ENCODE measurements around the gene CACNG4. TPM values are rescaled to one million over a fixed set of nuclear protein-coding genes. Genes with fewer than 3 reads are reported as not detected.

CACNG4 gene
- total and polyA plus RNA-seq, 2 of the 4 experiments (the other 2 are of a cell fraction) = under 0.01 to 0.53 TPM

- no peak for TF ChIP-seq USF2 (IDR thresholded peaks at IDR 0.05; ENCODE audit: low read depth, low read length)
- TF ChIP-seq CTCF (conservative IDR thresholded peaks at IDR 0.05; ENCODE audit: low read depth, low read length) = no peak
- TF ChIP-seq CEBPB (IDR thresholded peaks at IDR 0.05; ENCODE audit: low read depth, low read length) = no peak
- TF ChIP-seq MAZ (IDR thresholded peaks at IDR 0.05; ENCODE audit: borderline replicate concordance, low read depth, low read length) = no peak
- no peak for TF ChIP-seq RCOR1 (IDR thresholded peaks at IDR 0.05; ENCODE audit: insufficient replicate concordance, low read length)
- no peak for TF ChIP-seq FOS (IDR thresholded peaks at IDR 0.05; ENCODE audit: low read depth, low read length)
- no peak for TF ChIP-seq MAFK (IDR thresholded peaks at IDR 0.05; ENCODE audit: low read depth, low read length)
- TF ChIP-seq CHD1 (IDR thresholded peaks at IDR 0.05; ENCODE audit: low read depth, low read length) = no peak
- TF ChIP-seq RAD21 (IDR thresholded peaks at IDR 0.05; ENCODE audit: low read length) = no peak
- Histone ChIP-seq H2AK5ac (ENCODE audit: low read depth, low read length) (no peak overlapping the region), H3K14ac (replicated peaks; ENCODE audit: low read depth, low read length) (no peak overlapping the region), H2BK120ac (ENCODE audit: low read depth, low read length) (no peak overlapping the region), H3K9me3 (ENCODE audit: control insufficient read depth, insufficient read depth, low read length) (no peaks in the 10 kb centered on the region), H3K9ac (ENCODE audit: low read depth, low read length) (no peak overlapping the region), H3K27me3 (ENCODE audit: control insufficient read depth, insufficient read depth, low read length) (no peaks in the 10 kb centered on the region), H3K4me2 (ENCODE audit: low read depth, low read length) (no peak overlapping the region), H2BK15ac (ENCODE audit: low read depth, low read length) (no peak overlapping the region), H2AFZ (replicated peaks; ENCODE audit: low read length, poor library complexity) (no peak overlapping the region), H4K5ac (ENCODE audit: low read depth, low read length) (no peak overlapping the region), H4K91ac (ENCODE audit: insufficient read depth, low read depth, low read length) (no peak overlapping the region), H2AK9ac (replicated peaks; ENCODE audit: low read depth, low read length, poor library complexity) (no peak overlapping the region), H4K8ac (ENCODE audit: low read depth in 2 of 2, low read length in 2 of 2) (no peak overlapping the region), H2BK20ac (ENCODE audit: low read depth, low read length) (no peak overlapping the region), H3K23ac (ENCODE audit: low read depth, low read length) (no peak overlapping the region), H3K36me3 (ENCODE audit: control insufficient read depth, insufficient read depth, low read length) (peaks cover 10% of the 10 kb centered on the region), H3K56ac (ENCODE audit: extremely low read depth, insufficient read depth, low read length) (no peak overlapping the region), H3K4ac (ENCODE audit: low read depth, low read length) (no peak overlapping the region), H3K79me1 (ENCODE audit: low read depth in 1 of 2, low read length in 2 of 2) (peaks cover 2 to 14% of the 10 kb centered on the region in 2 experiments; a peak in 2 of 4 replicates), H4K20me1 (ENCODE audit: insufficient read depth, low read length) (no peaks in the 10 kb centered on the region; the same call in 1 of the 2 replicates), H3K9me1 (ENCODE audit: insufficient read depth, low read length) (peaks cover 4% of the 10 kb centered on the region; the same call in 1 of the 2 replicates), H3K4me1 (ENCODE audit: control insufficient read depth, insufficient read depth, low read length) (no peaks in the 10 kb centered on the region), H3K27ac (ENCODE audit: insufficient read depth, low read length) (no peak overlapping the region), H2BK5ac (ENCODE audit: low read depth, low read length, poor library complexity, severe bottlenecking) (no peak overlapping the region), H3K4me3 (ENCODE audit: insufficient read depth, low read depth, low read length) (no peak overlapping the region), H3K18ac (ENCODE audit: low read depth, low read length) (no peak overlapping the region)
- ATAC-seq (ENCODE audit: low read depth) = no peak
- dilution Hi-C loops (cut with HindIII; ENCODE audit: low sequenced_read_pairs, unreplicated experiment) (no loop called here), intact Hi-C loops (cut with micrococcal nuclease) (no loop called here), in situ Hi-C loops (cut with MboI; ENCODE audit: low sequenced_read_pairs) (no loop called here)
- DNase-seq = no peak
- CTCF ChIA-PET = interaction anchor here (2.2 kb wide), 1 partner anchor 12 kb away, joined by 8 read pairs; no protein-coding TSS in a partner anchor
- 96% methylated on average over 5 of the region's 11 CpGs; no CpG with 5 or more reads in 1 of the 2 experiments for WGBS, 2 experiments (ENCODE audit: extremely low coverage in 2 of 2, insufficient read length in 1 of 2)
- POLR2A ChIA-PET (ENCODE audit: unreplicated experiment) = no interaction called here
- BruUV-seq (replicated peaks) = no TSS peak
Observed at GRCh38 chr17:67078292-67078691, 113.8 kb downstream of the CACNG4 start.

Measured in IMR-90 (cell line).